Fibroblast of lung (primary cell): Measurements from ENCODE around the gene MIS18BP1.

Source experiments
- EZH2 ChIP-seq: IDR thresholded peaks from 2 replicates; pipeline ENCODE4 v1.5.1; 2012; ENCODE audit warnings: low read length, control low read depth, mild to moderate bottlenecking; ENCODE audit errors: missing control alignments
- TF ChIP-seq, protein P1 (sequence below), 2 donors: IDR thresholded peaks in 1 of 2; conservative IDR thresholded peaks in 1 of 2; 1 replicate in 1 of 2; 2 replicates in 1 of 2; pipeline ENCODE4 v1.5.1; 2011 to 2012; ENCODE audit warnings: low read length in 2 of 2, control low read depth in 1 of 2, inconsistent platforms in 1 of 2, low read depth in 1 of 2, mild to moderate bottlenecking in 1 of 2

DNA sequence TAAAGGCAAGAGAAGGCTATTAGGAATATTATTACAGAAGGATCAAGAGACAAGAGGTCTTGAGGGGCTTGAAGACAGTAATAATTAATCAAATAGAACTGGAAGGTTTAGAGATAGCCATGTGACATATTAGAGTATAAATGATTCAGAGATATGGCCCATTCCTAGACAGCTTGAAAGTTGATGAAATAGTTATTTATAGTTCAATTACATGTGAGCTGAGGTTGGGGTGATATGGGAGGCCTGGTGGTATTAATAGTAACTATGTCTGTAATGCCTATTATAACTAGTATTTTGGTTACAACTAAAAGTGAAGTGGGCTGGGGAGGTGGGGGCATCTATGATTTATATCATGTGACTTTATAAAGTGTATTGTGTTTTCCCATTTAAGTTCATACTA, 14.1 kb upstream of the MIS18BP1 start:
- no peak for TF ChIP-seq EZH2
- TF ChIP-seq, protein P1, sequence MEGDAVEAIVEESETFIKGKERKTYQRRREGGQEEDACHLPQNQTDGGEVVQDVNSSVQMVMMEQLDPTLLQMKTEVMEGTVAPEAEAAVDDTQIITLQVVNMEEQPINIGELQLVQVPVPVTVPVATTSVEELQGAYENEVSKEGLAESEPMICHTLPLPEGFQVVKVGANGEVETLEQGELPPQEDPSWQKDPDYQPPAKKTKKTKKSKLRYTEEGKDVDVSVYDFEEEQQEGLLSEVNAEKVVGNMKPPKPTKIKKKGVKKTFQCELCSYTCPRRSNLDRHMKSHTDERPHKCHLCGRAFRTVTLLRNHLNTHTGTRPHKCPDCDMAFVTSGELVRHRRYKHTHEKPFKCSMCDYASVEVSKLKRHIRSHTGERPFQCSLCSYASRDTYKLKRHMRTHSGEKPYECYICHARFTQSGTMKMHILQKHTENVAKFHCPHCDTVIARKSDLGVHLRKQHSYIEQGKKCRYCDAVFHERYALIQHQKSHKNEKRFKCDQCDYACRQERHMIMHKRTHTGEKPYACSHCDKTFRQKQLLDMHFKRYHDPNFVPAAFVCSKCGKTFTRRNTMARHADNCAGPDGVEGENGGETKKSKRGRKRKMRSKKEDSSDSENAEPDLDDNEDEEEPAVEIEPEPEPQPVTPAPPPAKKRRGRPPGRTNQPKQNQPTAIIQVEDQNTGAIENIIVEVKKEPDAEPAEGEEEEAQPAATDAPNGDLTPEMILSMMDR (conservative IDR thresholded peaks at IDR 0.05 in 1 of 2, IDR thresholded peaks at IDR 0.05 in 1 of 2; ENCODE audit: low read depth in 1 of 2, low read length in 2 of 2) = no peak
